HEK293 (cell line): ENCODE data around the gene AGPAT4.

Source experiments
- OSR2 ChIP-seq: fragments of 450-650 bp; formaldehyde crosslinking; IDR thresholded peaks from 2 replicates; pipeline ENCODE4 v1.5.1; 2016; ENCODE audit warnings: missing biosample characterization, missing genetic modification characterization
- SP2 ChIP-seq: fragments of 450-650 bp; formaldehyde crosslinking; IDR thresholded peaks from 2 replicates; pipeline ENCODE4 v1.5.1; 2016; ENCODE audit warnings: missing biosample characterization, missing genetic modification characterization
- ZBTB49 ChIP-seq: fragments of 450-650 bp; formaldehyde crosslinking; IDR thresholded peaks from 2 replicates; pipeline ENCODE4 v1.5.1; 2016; ENCODE audit warnings: missing biosample characterization, missing genetic modification characterization, low read depth
- ZFP69B ChIP-seq: fragments of 450-650 bp; formaldehyde crosslinking; IDR thresholded peaks from 2 replicates; pipeline ENCODE4 v1.5.1; 2016; ENCODE audit warnings: missing biosample characterization, missing genetic modification characterization
- ZIC2 ChIP-seq: fragments of 450-650 bp; formaldehyde crosslinking; IDR thresholded peaks from 2 replicates; pipeline ENCODE4 v1.5.1; 2016; ENCODE audit warnings: missing biosample characterization, missing genetic modification characterization
- ZNF221 ChIP-seq: fragments of 450-650 bp; formaldehyde crosslinking; IDR thresholded peaks from 2 replicates; pipeline ENCODE4 v1.5.1; 2017; ENCODE audit warnings: missing biosample characterization, missing genetic modification characterization, borderline replicate concordance
- ZNF302 ChIP-seq: fragments of 450-650 bp; formaldehyde crosslinking; IDR thresholded peaks from 2 replicates; pipeline ENCODE4 v1.5.1; 2016; ENCODE audit warnings: missing biosample characterization, missing genetic modification characterization, low read depth
- ZNF335 ChIP-seq: fragments of 450-650 bp; formaldehyde crosslinking; conservative IDR thresholded peaks from 2 replicates; pipeline ENCODE4 v1.5.1; 2016; ENCODE audit warnings: missing biosample characterization, missing genetic modification characterization
- ZNF366 ChIP-seq: fragments of 450-650 bp; formaldehyde crosslinking; conservative IDR thresholded peaks from 2 replicates; pipeline ENCODE4 v1.5.1; 2016; ENCODE audit warnings: missing biosample characterization, missing genetic modification characterization
- ZNF473 ChIP-seq: fragments of 450-650 bp; formaldehyde crosslinking; IDR thresholded peaks from 2 replicates; pipeline ENCODE4 v1.5.1; 2017; ENCODE audit warnings: missing biosample characterization, missing genetic modification characterization
- ZNF48 ChIP-seq: fragments of 450-650 bp; formaldehyde crosslinking; IDR thresholded peaks from 2 replicates; pipeline ENCODE4 v1.5.1; 2016; ENCODE audit warnings: missing biosample characterization, missing genetic modification characterization
- ZNF518A ChIP-seq: fragments of 450-650 bp; formaldehyde crosslinking; conservative IDR thresholded peaks from 2 replicates; pipeline ENCODE4 v1.5.1; 2016; ENCODE audit warnings: low read depth, missing biosample characterization, missing genetic modification characterization
- TF ChIP-seq, protein P1 (sequence below): fragments of 450-650 bp; formaldehyde crosslinking; IDR thresholded peaks from 2 replicates; pipeline ENCODE4 v1.5.1; 2016; ENCODE audit warnings: missing biosample characterization, missing genetic modification characterization

DNA sequence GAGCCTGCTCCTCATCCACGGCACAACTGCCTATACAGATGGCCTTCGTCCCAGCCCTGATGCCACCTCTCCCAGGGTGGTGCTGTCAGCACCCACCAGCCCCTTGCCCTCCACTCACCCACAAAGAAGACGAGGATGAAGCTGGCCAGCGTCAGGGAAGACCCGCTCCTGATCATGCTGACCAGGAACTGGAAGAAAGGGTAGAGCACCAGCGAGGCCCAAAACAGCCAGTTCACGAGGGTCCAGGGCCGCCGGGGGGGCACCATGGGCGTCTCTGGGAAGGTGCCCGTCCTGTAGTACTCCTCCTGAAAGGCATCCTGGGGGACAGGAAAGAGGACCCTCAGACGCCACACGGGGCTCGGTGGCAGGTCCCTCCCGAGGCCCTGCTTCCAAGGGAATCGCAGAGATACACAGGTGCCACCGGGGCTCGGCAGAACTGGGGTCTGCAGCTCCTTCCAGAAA is 134.5 kb downstream of the AGPAT4 start:
- TF ChIP-seq ZNF473 (tag by site-specific recombination) (no peak), ZBTB49 (tag by site-specific recombination) (no peak), SP2 (tag by site-specific recombination) (no peak), ZFP69B (tag by site-specific recombination) (no peak), ZNF518A (no peak), ZNF335 (tag by site-specific recombination) (no peak), ZNF48 (tag by site-specific recombination) (no peak), ZNF302 (tag by site-specific recombination) (no peak), ZIC2 (no peak), ZNF221 (no peak), OSR2 (tag by site-specific recombination) (no peak), ZNF366 (tag by site-specific recombination) (no peak)
- TF ChIP-seq, protein P1, sequence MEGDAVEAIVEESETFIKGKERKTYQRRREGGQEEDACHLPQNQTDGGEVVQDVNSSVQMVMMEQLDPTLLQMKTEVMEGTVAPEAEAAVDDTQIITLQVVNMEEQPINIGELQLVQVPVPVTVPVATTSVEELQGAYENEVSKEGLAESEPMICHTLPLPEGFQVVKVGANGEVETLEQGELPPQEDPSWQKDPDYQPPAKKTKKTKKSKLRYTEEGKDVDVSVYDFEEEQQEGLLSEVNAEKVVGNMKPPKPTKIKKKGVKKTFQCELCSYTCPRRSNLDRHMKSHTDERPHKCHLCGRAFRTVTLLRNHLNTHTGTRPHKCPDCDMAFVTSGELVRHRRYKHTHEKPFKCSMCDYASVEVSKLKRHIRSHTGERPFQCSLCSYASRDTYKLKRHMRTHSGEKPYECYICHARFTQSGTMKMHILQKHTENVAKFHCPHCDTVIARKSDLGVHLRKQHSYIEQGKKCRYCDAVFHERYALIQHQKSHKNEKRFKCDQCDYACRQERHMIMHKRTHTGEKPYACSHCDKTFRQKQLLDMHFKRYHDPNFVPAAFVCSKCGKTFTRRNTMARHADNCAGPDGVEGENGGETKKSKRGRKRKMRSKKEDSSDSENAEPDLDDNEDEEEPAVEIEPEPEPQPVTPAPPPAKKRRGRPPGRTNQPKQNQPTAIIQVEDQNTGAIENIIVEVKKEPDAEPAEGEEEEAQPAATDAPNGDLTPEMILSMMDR (tag by site-specific recombination), result no peak
